NCI-H2081 (cell line): ENCODE measurements around the gene GPR37L1.
"Not testable (repeated sequence)": the region's sequence is repeated elsewhere in the genome, so short reads cannot be mapped to it uniquely, and the experiment has no call there.

Experiments
- DNase-seq, 2 experiments: peaks; one replicate each; lab custom pipeline; 2025; lab: John Stamatoyannopoulos, UW

The GPR37L1 gene

DNA sequence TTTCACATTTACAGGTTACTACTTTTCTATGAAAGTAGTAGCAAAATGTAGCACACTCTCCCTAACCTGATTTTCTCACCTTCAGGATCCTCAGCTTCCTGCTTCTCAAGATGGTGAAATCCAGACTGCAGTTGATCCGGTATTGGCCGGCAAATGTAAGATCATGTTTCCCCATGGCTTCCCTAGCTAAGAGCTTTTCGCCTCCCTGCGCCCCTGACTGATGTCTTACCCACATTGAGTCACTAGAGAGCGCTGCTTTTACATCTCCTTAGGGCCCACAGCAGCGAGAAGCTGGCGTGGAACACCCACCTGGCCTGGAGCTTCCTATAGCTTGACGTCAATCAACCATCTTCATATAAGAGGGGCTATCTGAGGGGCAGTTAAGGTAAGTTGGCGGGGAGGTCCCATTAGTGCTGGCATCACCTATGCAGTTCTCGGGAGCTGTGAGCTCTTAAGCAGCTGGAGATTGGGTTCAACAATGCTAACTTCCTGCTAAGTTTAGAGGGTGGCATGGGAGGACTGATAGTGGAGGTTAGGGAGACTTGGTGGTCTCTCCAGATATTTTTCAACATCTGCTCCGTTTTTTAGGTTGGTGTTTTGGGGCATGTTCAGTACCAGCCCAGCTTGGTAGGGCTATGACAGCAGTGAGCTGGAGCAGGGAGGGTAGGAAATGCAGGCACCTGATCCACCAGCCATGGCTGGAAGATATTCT lies 32.2 kb downstream of the GPR37L1 start:
- peak; percentile 23 to 59 for DNase-seq

DNA sequence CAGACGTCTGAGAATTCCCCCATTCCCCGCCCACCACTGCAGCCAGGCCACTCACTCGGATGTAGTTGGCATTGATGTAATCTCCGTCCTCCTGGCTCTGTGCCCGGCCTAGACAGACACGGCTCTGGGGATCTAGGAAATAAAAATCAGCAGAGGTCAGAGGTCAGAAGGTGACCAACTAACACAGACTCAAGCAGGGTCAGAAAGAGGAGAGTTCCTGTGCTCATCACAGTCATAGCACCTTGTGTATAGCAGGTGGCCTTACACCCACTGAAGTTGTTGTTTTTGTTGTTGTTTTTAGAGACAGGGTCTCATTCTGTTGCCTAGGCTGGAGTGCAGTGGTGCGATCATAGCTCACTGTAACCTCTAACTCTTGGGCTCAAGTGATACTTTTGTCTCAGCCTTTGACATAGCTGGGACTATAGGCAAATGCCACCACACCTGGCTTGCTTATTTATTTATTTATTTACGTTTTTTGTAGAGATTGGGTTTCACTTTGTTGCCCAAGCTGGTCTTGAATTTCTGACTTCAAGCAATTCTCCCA lies 32.8 kb downstream of the GPR37L1 start:
- DNase-seq, result no peak

DNA sequence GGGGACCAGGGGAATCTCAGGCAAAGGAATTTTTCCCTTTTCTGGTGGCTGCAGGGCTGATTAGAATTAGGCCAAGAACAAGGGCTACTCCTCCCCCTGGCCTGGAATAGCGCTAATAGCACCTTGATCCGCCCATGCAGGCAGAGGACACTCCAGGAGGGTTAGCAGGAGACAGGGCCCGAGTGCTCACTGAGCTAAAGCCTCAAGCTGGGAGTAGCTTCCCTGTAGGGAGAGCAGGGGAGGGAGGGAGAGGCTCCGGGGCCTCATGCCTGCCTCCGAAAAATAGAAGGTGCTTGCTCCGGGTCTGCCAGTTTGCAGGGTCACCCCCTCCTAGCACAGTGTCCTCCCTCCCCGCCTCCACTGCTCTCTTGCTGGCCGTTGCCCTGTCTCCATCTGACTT lies 33.9 kb downstream of the GPR37L1 start:
- no peak for DNase-seq

DNA sequence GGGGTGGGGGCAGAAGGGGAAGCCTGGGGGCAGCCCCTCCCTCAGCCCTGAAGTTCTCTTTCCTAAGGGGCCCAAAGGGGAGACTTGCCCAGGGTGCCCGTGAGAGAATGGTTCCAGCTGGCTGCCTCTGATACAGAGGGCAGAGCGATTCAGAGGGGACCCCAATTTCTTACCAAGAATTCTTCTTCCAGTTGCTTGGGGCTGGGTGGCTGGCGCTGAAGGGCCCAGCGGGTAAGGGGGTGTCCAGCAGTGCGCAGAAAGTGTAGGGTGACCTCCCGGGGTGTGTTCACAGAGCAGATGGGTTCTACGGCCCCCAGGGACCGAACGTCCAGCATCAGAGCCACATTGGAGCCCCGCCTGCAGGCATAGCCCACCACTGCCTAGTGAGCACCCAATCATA lies 35.2 kb downstream of the GPR37L1 start:
- no peak for DNase-seq

DNA sequence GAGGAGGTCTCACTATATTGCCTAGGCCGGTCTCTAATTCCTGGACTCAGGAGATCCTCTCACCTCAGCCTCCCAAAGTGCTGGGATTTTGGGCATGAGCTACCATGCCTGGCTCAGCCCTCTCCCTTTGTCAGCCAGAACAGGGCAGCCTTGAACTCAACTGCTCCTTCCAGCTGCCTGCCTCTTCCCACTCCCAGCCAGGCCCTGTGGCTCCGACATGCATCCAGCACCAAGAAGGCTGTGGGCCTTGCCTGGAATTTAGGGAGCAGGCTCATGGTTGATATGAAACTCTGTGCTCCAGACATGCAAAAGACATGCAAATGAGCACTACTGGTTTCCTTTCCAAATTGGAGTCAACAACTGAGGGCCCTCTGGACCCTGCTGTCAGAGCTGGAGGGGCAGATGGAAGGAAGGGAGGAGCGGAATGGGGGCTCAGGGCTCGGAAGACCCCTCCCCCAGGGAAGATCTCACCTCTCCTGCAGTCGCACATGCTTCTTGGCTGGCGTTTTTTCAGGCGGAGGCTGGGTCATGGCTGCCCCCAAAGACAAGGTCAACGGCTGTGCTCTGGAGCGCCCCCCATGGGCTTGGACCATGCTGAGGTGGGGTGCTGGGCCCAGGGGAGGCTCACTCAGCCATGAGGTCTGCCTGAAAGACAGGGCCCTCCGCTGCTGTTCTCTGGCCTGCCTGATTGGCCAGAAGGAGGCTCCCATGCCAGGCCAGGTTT lies 36.3 kb downstream of the GPR37L1 start:
- DNase-seq, result no peak

DNA sequence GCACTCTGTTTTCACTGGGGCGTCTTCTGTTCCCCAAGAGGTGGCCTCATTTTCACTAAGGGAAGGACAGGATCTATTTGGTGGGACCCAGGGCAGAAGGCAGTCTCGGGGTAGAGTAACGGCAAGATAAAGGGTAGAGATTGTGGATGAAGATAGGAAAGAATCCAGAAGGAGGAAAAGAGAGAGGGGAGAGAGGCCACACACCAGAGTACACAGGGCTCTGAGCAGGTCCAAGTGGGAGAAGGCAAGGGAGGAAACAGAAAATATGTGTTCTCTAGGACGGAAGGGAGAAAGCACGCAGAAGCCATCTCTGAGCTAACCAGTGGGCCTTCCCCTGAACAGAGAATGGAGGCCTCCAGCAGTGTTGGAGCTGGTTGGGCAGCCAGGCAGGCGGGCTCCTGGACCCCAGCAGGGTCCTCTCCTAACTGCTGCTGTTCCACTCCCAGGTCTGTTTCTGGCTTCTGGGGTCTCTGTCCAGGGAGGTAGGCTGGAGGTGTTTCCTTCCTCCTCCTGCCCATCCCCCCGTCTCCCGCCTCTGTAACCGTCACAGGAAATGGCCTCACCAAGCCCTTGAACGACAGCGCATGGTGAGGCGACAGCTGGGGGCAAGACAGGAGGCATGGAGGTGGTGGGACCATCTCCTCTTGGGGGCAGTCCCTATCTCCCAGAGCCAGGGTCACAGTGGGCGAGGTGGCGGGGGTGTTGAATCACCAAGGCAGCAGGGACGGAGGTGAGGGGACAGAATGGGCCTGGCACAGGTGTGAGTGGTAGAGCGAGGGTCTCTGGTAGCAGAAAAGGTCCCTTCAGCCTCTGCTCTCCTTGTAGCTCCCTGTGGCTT lies 37.0 kb downstream of the GPR37L1 start:
- no peak for DNase-seq

DNA sequence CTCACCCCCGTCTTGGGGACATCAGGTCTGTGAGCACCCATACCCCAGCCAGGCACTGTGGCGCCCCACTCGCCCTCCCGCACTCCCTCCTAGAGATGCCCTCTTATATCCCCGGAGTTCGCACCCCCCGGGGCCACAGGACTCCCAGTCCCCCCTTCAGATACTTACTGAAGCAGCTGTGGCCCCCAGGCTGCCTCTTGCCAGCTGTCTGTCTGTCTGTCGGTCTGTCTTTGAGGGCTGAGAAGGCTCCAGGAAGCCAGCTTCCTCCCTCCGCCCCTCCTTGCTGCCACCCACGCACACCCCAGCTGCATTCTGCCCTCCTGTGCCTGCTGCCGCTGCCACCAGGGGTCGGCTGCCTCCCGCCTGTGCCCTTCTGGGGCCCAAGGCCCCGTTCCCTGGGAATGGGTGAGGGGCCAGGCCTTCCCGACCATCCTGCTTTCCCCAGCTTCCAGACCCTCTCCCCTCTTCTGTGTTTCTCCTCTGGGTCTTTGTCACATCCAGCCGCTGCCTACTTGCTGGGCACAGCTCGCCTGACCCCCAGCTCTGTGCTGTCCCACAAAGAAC lies 37.7 kb downstream of the GPR37L1 start, which contains the start of gene PTPN7:
Gene PTPN7 (minus strand): TSS at position 226 of the 564 bp plus-strand sequence. CDS start 1,200 bp downstream, outside the sequence.
- no peak for DNase-seq

DNA sequence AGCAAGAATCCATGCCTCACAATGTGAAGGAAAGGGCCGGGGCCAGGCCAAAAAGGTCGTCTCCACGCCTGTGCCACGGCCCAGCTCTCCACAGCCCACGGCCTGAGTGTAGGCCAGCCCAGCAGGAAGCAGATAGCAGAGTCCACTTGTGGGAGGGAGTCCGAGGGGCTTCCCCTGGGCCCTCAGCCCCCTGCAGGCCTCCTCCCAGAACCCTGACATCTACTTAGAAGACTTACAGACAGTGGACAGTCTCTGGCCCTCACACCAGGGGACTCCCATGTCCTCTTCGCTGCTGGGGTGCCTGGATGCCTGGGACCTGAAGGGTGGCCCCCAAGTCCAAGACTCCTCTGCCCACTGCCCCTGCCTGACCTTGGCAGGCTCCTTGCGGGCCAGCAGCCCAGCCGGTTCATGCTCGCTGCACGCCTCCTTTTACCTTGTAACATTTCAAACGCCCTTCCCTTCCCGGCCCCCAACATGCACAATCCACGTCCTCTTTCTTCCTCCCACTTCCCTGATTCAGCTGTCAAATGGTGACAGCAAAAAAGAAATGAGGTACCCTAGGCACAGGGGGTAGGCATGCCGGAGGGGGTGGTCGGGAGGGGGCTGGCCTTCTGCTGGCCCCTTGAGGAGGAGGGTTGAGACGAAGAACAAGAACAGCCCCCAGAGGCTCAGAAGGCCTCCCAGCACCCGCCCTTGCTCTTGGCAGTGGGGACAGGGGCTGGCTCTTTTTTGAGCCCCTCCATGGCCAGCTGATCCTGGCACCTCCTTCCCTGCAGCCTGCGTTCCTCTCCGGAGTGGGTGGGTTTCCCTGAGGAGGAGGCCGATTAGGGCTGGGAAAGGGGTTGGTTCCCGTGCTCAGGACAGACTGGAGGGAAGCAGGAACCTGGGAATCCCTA lies 38.7 kb downstream of the GPR37L1 start:
- no peak for DNase-seq

DNA sequence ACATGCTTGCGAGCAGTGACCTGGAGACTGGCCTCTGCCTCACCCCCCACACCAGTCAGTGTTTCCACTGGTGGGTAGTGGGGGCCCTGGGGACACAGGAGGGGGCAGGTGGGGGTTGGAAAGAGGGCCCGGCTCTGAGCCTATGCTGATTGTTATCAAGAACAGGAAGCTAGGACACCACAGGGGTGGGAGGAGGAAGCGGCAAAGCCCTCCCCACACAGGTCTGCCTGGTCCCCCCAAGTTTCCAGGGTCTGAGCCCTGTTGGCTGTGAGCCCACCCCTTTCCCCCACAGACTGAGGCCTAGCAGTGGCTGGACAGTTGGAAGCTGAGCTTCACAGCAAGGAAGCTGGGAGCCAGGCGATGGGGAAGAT lies 39.3 kb downstream of the GPR37L1 start:
- DNase-seq, result no peak

DNA sequence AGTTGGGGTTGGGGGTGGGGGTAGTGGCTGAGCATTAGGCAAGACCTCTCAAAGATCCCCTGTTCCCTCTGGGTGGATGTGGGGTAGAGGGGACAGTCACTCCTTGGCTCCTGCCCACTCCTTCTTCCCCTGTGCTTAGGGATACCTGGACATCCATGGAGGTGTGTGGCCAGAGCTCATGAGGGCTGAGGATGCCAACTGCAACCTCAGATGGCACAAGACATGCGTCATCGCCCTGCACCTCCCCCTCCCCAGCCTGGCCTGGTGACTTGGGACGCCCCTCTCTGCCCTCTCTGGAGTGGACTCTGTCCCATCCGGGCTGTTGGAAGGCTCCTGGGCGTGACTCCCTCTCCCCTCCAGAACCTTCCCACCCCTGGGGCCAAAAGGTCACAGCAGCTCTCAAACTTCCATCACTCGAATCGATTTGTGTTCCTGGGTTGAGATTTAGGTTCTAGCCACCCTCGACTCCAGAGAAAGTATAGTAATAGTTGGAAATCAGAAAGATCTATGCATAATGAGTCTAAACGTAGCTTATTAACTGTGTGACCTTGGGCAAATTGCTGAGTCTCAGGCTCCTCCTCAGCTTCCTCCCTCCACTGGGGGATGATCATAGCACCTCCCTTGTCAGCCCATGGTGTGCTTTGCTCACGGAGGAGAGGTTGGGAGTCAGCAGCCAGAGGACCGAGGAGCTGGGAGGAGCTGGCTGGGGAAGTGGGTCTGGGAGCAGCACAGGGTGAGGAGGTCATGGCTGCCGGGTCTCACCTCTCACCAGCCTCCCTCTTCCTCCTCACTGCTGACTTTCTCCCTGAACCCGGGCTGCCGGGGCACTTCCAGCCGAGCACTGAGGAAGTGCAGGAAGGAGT lies 39.9 kb downstream of the GPR37L1 start:
- no peak for DNase-seq

DNA sequence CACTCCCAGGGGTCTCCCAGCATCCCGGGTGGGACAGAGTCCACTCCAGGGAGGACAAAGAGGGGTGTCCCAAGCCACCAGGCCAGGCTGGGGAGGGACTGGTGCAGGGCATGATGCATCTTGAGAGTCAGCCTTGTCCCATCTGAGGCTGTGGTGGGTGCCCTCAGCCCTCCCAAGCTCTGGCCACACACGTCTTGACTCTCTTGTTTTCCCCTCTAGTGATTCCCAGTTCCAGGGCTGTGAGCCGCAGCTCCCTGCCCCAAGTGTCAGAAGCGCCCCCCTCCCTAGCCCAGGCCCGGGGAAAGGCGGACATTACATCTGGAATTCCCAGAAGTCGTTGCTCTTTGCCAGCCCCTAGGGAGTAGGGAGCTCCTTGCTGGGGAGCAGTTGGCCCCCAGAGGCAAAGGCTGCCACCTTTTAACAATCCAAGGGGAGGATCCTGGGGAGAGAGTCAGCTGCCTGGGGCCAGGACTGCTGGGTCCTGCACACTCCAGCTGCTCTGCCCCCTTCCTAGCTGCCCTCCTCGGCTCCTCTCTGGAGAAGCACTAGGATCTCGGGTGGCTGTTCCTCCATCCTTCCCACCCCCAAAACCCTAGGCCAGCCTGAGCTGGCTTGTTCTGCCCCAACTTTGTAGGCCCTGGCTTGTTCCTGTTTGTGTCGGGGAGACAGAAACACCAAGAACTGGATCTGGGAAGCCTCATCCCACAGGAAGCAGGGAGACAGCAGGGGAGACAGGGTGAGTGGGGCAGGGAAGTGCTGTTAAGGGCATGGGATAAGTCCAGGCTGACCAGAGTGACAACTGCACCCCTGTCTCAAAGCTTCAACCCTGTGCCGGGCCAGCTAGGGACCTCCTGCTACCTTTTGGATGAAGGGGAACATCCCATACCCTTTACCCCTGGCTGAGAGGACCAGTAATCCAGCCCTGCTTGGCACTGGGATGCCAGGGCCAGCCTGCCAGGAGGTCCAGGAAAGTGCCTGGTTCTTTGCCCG lies 40.9 kb downstream of the GPR37L1 start:
- no peak for DNase-seq

DNA sequence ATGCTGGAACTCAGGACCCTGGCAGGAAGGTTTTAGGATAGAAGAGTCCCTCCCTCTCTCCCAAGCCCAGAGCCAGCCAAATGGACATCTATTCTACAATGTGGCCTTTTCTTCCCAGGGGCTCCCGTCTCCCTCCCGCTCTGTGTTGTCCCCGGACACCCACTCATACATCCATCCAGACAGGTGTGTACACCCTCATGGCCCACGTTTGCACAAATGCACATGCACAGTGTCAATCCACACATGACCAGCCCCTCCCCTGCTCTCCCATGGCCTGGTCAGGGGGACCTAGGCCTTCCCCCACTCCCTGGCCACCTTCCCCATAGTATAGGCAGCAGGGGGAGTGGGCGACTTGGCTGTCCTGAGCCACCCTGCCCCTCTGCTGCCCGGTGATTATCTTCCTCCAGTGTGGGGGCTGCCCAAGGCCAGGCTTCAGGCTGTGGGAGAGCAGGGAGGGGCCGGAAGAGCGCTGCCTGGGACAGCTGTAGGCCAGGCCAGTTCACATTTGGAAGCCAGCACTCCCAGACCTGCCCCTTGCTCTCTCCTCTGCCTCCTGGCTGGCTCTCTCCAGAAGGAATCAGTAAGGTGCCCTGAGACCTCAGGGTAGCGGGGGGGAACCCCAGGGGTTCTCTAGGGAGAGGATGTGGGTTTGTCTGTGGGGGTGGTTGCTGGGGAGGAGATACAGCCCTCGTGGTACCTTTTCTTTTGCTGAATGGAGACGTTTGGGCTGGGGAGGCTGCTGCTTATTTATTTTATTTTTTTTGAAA lies 41.7 kb downstream of the GPR37L1 start:
- DNase-seq, result no peak

DNA sequence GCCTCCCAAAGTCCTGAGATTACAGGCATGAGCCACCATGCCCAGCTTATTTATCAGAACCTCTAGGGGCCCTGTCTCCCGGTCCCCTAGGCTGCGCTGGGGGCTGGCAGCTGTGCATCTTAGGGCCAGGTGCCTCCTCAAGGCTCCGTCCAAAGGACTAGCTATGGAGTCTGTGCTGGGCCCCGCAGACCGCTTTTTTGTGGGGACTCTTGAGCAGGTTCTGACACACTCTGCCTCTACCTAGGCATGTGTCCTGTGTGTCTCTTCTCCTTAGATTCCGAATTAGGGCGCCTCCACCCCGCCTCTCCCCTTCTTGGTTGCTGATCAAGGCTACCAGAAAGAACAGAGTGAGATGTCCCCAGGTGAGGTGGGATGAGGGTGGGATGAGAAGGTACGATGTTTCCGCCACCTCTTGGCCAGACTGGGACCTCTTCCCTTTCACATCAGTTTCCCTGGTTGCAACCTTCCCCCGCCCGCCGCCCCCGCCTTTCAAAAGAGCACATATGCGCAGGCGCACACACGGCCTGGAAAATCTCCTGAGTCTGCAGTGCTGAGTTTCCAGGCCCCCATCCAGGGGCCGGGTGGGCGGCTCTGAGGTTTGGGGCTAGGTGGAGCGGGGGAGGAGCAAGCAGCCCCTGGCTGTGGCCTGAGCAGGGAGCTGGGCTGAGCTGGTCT lies 42.7 kb downstream of the GPR37L1 start:
- DNase-seq, result no peak

DNA sequence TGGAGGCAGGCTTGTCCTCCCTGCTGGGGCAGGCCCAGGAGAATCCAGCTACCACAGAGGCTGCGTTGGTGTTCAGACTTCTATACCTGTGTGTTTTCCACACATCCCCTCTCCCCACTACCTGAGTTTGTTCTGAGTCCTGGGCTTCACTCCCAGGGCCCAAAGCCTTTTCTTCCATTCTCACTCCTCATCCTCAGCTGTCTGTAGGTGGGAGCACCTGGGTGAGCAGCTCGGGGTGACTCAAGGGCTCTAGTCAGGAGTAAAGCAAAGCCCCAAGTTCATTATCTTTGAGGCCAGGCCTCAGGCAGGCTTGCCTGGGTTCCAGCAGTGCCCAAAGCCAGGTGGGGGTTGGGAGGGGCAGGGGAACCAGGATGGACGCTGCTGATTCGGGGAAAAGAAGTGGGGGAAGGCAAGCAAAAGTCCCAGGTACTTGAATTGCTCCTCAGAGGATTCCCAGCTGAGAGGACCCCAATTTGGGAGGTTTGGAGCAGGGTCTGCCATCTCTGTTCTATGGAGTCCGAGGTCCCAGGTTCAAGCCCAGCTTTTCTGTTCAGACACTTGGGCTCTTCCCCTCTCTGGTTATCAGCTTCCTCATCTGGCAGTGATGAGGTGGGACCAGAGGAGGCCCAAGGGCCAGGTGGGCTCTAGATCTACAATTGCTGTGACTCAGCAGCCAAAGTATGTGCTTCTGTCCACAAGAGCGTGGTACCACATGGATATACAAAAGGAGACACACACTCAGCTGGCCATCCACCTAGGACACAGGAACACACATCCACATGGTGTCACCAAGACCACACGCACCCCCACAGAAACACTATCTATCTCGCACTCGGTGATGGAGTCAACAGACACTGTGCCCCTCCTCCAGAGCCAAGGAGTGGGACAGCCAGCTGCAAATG lies 43.5 kb downstream of the GPR37L1 start:
- DNase-seq, result no peak

DNA sequence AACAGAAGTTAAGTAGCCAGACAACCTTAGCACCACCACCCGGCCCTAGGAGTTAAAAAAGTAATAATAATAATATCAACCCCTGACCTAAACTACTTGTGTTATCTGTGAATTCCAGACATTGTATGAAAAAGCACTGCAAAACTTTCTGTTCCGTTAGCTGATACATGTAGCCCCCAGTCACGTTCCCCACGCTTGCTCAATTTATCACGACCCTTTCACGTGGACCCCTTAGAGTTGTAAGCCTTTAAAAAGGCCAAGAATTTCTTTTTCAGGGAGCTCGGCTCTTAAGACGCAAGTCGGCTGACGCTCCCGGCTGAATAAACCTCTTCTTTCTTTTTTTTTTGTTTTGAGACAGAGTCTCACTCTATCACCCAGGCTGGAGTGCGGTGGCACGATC lies 44.3 kb downstream of the GPR37L1 start:
- not testable (repeated sequence) for DNase-seq

DNA sequence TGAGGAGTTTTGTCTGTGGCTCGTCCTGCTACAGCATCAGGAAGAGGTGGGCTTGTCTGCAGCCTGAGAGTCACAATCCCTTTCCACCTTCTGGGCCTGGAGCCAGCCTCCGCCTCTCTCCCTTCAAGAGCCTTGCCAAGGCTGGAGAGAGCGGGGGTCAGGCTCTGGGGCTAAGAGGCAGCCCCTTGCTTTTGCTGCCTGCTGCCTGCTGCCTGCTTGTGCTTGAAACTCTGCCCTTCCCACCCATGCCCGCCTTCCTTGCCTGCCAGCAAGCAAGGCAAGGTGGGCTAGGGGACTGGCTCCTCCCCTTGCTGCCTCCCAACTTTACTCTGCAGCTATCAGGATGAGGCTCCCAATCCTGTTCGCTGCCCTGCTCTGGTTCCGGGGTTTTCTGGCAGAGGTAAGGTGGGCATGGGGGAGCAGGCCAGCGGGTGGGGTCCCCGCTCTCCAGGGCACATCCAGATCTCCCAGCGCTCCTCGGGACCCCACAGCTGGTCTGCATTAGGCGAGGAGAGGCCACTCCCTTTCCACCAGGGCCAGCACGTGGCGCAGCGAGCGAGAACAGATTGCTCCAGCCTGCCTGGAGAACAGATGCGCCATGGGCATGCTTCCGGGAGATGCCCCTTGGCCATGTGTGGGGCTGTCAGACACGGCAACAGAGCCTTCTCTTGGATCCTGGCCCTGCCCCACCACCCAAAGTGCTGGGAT lies 45.1 kb downstream of the GPR37L1 start:
- no peak for DNase-seq
